Measurements from ENCODE around the gene RARA.
"Not testable (repeated sequence)": the region's sequence is repeated elsewhere in the genome, so short reads cannot be mapped to it uniquely, and the experiment has no call there.

RARA gene

DNA sequence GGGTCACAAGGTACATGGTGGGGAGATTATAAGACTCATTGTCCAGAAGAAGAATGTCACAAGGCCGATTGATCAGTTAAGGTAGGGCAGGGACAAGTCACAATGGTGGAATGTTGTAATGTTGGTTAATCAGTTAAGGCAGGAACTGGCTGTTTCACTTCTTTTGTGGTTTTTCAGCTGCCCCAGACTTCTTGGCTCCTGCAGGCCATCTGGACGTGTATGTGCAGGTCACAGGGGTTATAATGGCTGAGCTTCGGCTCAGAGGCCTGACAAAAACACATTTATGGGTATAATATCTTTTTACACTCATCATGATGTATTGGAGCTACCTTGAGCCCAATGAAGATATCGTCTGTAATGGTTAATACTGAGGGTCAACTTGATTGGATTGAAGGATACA lies 63.7 kb downstream of the RARA start:
- DNase-seq (ENCODE audit: low read depth in 2 of 2, low spot score in 1 of 2): not testable (repeated sequence)

DNA sequence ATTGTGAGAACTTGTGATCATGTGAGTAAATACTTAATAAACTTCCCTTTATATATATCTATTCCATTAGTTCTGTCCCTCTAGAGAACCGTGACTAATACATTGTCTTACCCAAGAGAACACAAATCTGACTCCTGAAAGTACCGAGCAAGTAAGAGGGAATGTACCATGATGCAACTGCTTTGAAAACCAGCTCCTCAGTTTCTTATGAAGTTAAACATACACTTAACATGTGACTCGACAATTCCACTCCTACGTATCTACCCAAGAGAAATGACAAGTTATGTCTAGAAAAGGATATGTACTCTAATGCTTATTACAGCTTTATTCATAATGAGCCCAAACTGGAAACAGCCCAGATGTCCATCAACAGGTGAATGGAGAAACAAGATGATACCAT lies 64.3 kb downstream of the RARA start:
- DNase-seq (ENCODE audit: low read depth in 2 of 2, low spot score in 1 of 2): no peak

DNA sequence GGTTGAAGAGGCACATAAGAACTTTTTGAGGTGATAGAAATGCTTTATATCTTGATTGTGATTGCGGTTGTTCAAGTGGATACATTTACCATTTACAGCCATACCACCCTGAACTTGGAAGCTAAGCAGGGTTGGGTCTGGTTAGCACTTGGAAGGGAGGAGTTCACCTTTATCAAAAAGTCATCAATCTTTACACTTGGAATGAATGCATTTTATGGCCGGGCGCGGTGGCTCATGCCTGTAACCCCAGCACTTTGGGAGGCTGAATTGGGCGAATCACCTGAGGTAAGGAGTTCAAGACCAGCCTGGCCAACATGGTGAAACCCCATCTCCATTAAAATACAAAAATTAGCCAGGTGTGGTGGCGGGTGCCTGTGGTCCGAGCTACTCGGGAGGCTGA lies 65.0 kb downstream of the RARA start:
- DNase-seq (ENCODE audit: low read depth in 2 of 2, low spot score in 1 of 2): no peak

DNA sequence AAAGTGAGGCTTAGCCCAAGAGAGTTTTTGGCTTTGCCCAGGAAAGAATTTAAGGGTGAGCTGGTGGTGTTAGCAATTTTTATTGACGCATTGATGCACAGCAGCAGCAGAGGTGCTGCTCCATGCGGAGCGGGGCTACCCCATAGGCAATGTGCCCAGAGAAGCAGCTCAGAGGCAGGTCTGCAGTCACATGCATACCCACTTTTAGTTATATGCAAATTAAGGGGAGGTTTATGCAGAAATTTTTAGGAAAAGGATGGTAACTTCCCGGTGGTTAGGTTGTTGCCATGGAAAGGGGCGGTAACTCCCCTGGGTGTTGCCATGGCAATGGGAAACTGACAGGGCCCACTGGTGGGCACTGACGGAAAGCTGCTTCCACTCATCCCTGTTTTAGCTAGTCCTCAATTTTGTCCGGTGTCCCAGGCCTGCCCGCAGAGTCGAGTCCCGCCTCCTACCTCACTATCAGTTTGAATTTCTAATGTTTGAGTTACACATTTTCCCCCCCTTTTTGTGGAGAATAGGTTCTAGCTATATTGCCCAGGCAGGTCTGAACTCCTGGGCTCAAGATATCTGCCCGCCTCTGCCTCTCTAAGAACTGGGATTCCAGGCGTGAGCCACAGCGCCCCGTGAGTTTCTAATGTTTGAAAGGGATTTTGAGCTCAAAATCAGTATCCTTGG lies 66.0 kb downstream of the RARA start:
- no peak for DNase-seq (ENCODE audit: low read depth in 2 of 2, low spot score in 1 of 2)

DNA sequence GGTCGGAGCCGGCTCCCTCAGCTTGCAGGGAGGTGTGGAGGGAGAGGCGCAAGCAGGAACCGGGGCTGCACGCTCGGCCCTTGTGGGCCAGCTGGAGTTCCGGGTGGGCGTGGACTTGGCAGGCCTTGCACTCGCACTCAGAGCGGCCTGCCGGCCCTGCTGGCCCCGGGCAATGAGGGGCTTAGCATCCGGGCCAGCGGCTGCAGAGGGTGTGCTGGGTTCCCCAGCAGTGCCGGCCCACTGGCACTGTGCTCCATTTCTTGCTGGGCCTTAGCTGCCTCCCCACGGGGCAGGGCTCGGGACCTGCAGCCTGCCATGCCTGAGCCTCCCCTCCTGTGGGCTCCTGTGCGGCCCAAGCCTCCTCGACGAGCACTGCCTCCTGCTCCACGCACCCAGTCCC lies 66.8 kb downstream of the RARA start:
- DNase-seq (ENCODE audit: low read depth in 2 of 2, low spot score in 1 of 2): not testable (repeated sequence)

DNA sequence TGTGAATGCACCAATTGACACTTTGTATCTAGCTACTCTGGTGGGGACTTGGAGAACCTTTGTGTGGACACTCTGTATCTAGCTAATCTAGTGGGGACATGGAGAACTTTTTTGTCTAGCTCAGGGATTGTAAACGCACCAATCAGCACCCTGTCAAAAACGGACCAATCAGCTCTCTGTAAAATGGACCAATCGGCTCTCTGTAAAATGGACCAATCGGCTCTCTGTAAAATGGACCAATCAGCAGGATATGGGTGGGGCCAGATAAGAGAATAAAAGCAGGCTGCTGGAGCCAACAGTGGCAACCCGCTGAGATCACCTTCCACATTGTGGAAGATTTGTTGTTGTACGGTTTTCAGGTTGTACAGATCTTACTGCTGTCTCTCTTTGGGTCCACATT lies 67.6 kb downstream of the RARA start:
- DNase-seq (ENCODE audit: low read depth in 2 of 2, low spot score in 1 of 2): not testable (repeated sequence)

DNA sequence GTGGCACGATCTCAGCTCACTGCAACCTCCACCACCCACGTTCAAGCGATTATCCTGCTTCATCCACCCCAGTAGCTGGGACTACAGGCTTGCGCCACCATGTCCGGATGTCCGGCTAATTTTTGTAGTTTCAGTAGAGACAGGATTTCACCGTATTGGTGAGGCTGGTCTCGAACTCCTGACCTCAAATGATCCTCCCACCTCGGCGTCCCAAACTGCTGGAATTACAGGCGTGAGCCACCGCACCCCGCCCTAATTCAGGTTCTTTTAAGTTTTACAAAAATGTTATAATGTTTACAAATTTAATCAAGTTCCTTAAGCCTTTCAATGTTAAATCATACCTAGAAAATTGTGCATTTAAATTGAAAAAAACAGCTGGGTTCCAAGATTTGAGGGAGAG lies 68.9 kb downstream of the RARA start:
- no peak for DNase-seq (ENCODE audit: low read depth in 2 of 2, low spot score in 1 of 2)

DNA sequence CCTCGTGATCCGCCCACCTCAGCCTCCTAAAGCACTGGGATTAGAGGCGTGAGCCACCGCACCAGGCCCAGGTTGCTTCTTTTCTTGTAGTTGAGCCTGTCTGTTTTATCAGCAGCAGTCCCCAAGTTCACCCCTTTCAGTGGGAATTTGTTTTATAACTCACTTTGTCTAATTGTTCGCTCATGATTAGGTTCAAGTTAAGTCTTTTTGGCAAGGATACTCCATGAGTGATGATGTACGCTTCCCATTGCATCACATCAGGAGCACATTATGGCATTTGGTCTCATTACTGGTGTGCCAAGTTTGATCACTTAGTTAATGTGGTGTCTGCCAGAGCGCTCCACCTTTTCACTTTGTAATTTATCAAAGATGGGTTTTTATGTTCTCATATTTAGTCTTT lies 70.0 kb downstream of the RARA start:
- no peak for DNase-seq (ENCODE audit: low read depth in 2 of 2, low spot score in 1 of 2)

DNA sequence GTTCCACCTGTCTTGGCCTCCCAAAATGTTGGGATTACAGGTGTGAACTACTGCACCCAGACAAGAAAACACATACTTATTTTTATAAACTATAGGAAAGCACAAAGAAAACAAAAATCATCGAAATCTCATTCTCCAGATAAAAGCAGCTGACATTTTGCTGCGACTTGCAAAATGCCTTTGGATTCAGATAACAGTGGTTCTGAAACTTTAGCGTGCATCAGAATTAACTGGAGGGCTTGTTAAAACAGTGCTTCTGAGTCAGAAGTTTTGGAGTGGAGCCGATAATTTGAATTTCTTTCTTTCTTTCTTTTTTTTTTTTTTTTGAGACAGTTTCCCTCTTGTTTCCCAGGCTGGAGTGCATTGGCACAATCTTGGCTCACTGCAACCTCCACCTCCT lies 73.3 kb downstream of the RARA start:
- no peak for DNase-seq (ENCODE audit: low read depth in 2 of 2, low spot score in 1 of 2)

DNA sequence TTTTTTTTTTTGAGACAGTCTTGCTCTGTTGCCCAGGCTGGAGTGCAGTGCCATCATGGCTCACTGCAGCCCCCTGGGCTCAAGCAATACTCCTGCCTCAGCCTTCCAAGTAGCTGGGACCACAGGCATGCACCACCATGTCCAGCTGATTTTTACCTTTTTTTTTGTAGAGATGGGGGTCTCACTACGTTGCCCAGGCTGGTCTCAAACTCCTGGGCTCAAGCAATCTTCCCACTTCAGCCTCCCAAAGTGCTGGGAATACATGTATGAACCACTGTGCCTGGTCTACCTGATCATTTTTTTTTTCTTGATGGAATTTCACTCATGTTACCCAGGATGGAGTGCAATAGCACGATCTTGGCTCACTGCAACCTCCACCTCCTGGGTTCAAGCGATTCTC lies 77.6 kb downstream of the RARA start:
- DNase-seq (ENCODE audit: low read depth in 2 of 2, low spot score in 1 of 2): not testable (repeated sequence)

DNA sequence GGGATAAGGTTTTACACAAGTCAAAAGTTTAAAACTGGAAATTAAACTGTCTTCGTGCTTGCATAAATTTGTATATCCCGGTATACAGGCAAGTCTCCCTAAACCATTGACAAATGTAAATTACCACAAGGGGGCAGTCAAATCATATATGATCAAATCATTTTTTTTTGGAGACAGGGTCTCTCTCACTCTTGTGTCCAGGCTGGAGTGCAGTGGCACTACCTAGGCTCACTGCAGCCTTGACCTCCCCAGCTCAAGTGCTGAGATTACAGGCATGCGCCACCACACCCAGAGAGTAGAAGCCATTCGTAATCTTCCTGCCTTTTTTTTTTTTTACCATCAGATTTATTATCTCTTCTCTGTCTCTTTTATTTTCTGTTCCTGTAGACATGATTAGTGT lies 90.2 kb downstream of the RARA start:
- DNase-seq (ENCODE audit: low read depth in 2 of 2, low spot score in 1 of 2): no peak

DNA sequence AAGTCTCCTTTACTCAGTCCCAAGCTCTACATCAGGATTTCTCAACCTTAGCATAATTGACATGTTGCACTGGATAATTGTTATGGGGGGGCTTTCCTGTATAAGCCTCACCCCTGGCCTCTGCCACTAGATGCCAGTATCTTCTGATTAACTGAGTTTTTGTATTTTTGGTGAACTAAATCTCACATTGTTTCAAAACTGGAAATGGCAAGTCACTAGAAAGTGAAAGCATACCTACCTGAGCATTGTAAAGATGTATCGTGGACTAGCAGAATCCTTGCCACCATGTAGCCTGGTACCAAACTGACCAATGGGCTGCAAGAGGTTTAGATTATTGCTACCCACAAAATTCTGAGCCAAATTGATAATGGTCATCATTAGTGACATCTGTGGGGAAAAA lies 93.7 kb downstream of the RARA start:
- no peak for DNase-seq (ENCODE audit: low read depth in 2 of 2, low spot score in 1 of 2)

DNA sequence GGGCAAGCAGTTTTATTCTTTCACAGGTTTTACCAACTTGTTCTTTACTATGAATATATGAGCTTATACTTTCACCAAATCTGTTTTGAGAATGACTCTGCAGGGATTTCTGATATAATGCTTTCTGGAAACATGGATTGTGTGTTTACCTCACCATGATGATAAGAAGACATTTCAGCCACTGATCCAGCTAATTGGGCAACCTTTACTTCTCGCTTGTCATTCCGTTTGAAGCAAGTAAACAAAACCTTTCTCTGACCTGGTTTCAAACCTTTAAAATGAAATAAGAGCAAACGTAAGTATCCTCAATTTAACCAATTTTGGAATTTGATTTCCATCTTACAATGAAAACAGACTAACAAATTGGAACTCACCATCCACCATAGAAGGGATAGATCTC lies 95.0 kb downstream of the RARA start:
- no peak for DNase-seq (ENCODE audit: low read depth in 2 of 2, low spot score in 1 of 2)

All from stimulated activated CD8-positive, alpha-beta memory T cell treated with anti-CD3 and anti-CD28 coated beads, Interleukin-4, amount 100 ng/mL, for 1 hour (primary cell).